Measurements from ENCODE around the gene PLSCR5. TPM values are rescaled to one million over a fixed set of nuclear protein-coding genes. Genes with fewer than 3 reads are reported as not detected.

Gene PLSCR5
- not detected for total RNA-seq

GRCh38 chr3:146605106-146605505 lies at the start of gene PLSCR5:
PLSCR5 (minus strand) TSS chr3:146605346; CDS start chr3:146605212, 134 bp downstream.
- Histone ChIP-seq H3K27me3 (no peaks in the 10 kb centered on the region), H3K9me3 (no peaks in the 10 kb centered on the region), H3K4me1 (no peaks in the 10 kb centered on the region), H3K27ac (no peak within 1 kb of the TSS), H3K36me3 (replicated peaks in 1 of 2; ENCODE audit: insufficient read depth in 1 of 2, low read depth in 2 of 2) (no peaks in the 10 kb centered on the region), H3K4me3 (no peak within 1 kb of the TSS)
- no peak for TF ChIP-seq CTCF (IDR thresholded peaks at IDR 0.05)
- ATAC-seq (no peak), DNase-seq (no peak)
- intact Hi-C loops (cut with DNase I) = no loop called here
- whole genome bisulfite sequencing, 2 donors = 23 to 27% methylated on average over 3 of the region's 3 CpGs

- no peak for DNase-seq
- WGBS, 2 donors = 84 to 87% methylated on average over 3 of the region's 3 CpGs
- intact Hi-C loops (cut with DNase I) = no loop called here
- Histone ChIP-seq H3K27ac (no peak overlapping the region), H3K9me3 (no peaks in the 10 kb centered on the region), H3K4me1 (no peaks in the 10 kb centered on the region), H3K27me3 (no peaks in the 10 kb centered on the region), H3K36me3 (replicated peaks in 1 of 2; ENCODE audit: insufficient read depth in 1 of 2, low read depth in 2 of 2) (no peaks in the 10 kb centered on the region), H3K4me3 (no peak overlapping the region)
- no peak for TF ChIP-seq CTCF (IDR thresholded peaks at IDR 0.05)
- no peak for TF ChIP-seq POLR2A (IDR thresholded peaks at IDR 0.05)
- ATAC-seq = no peak
These were observed 48.8 kb upstream of the PLSCR5 start for GRCh38 chr3:146653978-146654377.

- WGBS, 2 donors = 56 to 58% methylated on average over 2 of the region's 2 CpGs
- no peaks in the 10 kb centered on the region for H3K36me3 ChIP-seq (replicated peaks in 1 of 2; ENCODE audit: insufficient read depth in 1 of 2, low read depth in 2 of 2)
- no peaks in the 10 kb centered on the region for H3K4me1 ChIP-seq
- H3K27ac ChIP-seq = no peak overlapping the region
- no peak for TF ChIP-seq CTCF (IDR thresholded peaks at IDR 0.05)
- no peak for TF ChIP-seq POLR2A (IDR thresholded peaks at IDR 0.05)
- ATAC-seq (no peak), DNase-seq (no peak)
- no peaks in the 10 kb centered on the region for H3K9me3 ChIP-seq
- H3K4me3 ChIP-seq = no peak overlapping the region
- intact Hi-C loops (cut with DNase I) = no loop called here
- H3K27me3 ChIP-seq = no peaks in the 10 kb centered on the region
These were observed 45.7 kb upstream of the PLSCR5 start for GRCh38 chr3:146650691-146651442.

- Histone ChIP-seq H3K4me1 (no peaks in the 10 kb centered on the region), H3K36me3 (replicated peaks in 1 of 2; ENCODE audit: insufficient read depth in 1 of 2, low read depth in 2 of 2) (no peaks in the 10 kb centered on the region), H3K4me3 (no peak overlapping the region), H3K27me3 (no peaks in the 10 kb centered on the region), H3K27ac (no peak overlapping the region), H3K9me3 (no peaks in the 10 kb centered on the region)
- ATAC-seq (no peak), DNase-seq (peak in 1 of 4 donors; percentile 9)
- TF ChIP-seq POLR2A (IDR thresholded peaks at IDR 0.05) = no peak
- no peak for TF ChIP-seq CTCF (IDR thresholded peaks at IDR 0.05)
- WGBS, 2 donors = 48 to 56% methylated on average over 4 of the region's 4 CpGs
- intact Hi-C loops (cut with DNase I) = no loop called here
These were observed 41.1 kb upstream of the PLSCR5 start for GRCh38 chr3:146646261-146646660.
